Measurements from ENCODE around the gene PTPRD.

The PTPRD gene

GRCh38 chr9:8874482-8874881 lies 1738.3 kb downstream of the PTPRD start:
- H3K4me3 ChIP-seq (ENCODE audit: low read length) = no peak overlapping the region
- no peak for DNase-seq (ENCODE audit: low read depth)
- no peak for TF ChIP-seq CTCF (IDR thresholded peaks at IDR 0.05; ENCODE audit: insufficient read depth, low read depth, low read length, missing control alignments)

GRCh38 chr9:8872802-8873201 lies 1740.0 kb downstream of the PTPRD start:
- DNase-seq (ENCODE audit: low read depth) = no peak
- TF ChIP-seq CTCF (IDR thresholded peaks at IDR 0.05; ENCODE audit: insufficient read depth, low read depth, low read length, missing control alignments) = no peak
- H3K4me3 ChIP-seq (ENCODE audit: low read length) = no peak overlapping the region

GRCh38 chr9:8871796-8872445 lies 1740.9 kb downstream of the PTPRD start:
- TF ChIP-seq CTCF (IDR thresholded peaks at IDR 0.05; ENCODE audit: insufficient read depth, low read depth, low read length, missing control alignments) = no peak
- no peak overlapping the region for H3K4me3 ChIP-seq (ENCODE audit: low read length)
- DNase-seq (ENCODE audit: low read depth) = no peak

GRCh38 chr9:8871396-8871795 lies 1741.4 kb downstream of the PTPRD start:
- TF ChIP-seq CTCF (IDR thresholded peaks at IDR 0.05; ENCODE audit: insufficient read depth, low read depth, low read length, missing control alignments) = no peak
- no peak for DNase-seq (ENCODE audit: low read depth)

GRCh38 chr9:8869812-8870211 lies 1743.0 kb downstream of the PTPRD start:
- no peak for DNase-seq (ENCODE audit: low read depth)

More at GRCh38 chr9:8871396-8871795, 1741.4 kb downstream of the PTPRD start:
- no peak overlapping the region for H3K4me3 ChIP-seq (ENCODE audit: low read length)

GRCh38 chr9:8868632-8869031 lies 1744.2 kb downstream of the PTPRD start:
- no peak for DNase-seq (ENCODE audit: low read depth)
- no peak overlapping the region for H3K4me3 ChIP-seq (ENCODE audit: low read length)
- no peak for TF ChIP-seq CTCF (IDR thresholded peaks at IDR 0.05; ENCODE audit: insufficient read depth, low read depth, low read length, missing control alignments)

More at GRCh38 chr9:8869812-8870211, 1743.0 kb downstream of the PTPRD start:
- no peak for TF ChIP-seq CTCF (IDR thresholded peaks at IDR 0.05; ENCODE audit: insufficient read depth, low read depth, low read length, missing control alignments)
- H3K4me3 ChIP-seq (ENCODE audit: low read length) = no peak overlapping the region

GRCh38 chr9:8867148-8867547 lies 1745.7 kb downstream of the PTPRD start:
- no peak overlapping the region for H3K4me3 ChIP-seq (ENCODE audit: low read length)
- DNase-seq (ENCODE audit: low read depth) = no peak
- TF ChIP-seq CTCF (IDR thresholded peaks at IDR 0.05; ENCODE audit: insufficient read depth, low read depth, low read length, missing control alignments) = no peak

Measured in epithelial cell of esophagus (primary cell).